GM19239 (cell line): Measurements from ENCODE around the gene GYS1.
A peak's percentile ranks its signal among the peaks of the same experiment; 100 is the strongest.
"Not testable (repeated sequence)": the region's sequence is repeated elsewhere in the genome, so short reads cannot be mapped to it uniquely, and the experiment has no call there.

Source experiments
- DNase-seq: peaks from one replicate; pipeline ENCODE4 v3.0.0; 2011; ENCODE audit warnings: low spot score; ENCODE audit not compliant: insufficient read length
- FAIRE-seq: peaks from 2 replicates; lab custom pipeline; 2011; peaks lifted over from hg19 to GRCh38; lab: Jason Lieb, UNC

The GYS1 gene

DNA sequence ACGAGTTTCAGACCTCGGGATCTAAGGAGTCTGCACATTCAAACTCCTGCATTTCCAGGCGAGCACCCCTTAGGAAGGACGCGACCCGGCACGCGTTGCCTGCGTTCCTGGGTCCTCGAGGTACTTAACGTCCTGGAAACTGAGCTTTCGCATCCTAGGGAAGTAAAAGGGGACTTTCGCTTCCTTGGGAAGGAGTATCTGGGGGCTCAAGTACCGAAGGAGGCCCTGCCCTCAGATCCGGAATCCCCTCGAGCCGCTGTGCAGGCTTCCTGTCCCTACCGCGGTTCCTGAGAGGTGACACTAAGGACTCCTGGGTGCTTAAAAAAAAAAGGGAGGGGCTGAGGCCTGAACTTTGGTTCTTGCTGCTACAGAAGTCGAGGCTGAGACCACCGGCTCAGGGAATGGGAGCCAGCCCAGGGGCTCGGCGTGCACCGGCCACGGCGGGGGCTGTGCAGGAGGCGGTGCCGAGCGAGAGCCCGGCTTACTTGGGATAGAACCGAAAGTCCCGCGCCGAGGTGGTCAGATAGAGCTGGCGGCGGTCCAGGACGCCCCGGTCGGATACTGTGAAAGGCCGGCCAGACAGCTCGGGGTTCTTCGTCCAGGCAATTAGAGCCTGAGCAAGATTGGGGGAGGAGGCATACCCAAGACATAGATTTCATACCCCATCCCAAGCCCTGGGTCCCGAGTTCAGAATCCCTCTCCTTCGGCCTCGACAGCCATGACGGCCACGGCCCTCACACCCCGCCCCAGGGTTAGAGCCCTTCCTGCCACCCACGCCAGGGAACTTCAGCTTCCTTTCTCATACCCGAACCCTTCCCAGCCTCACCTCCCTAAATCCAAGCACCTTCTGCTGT lies 25.5 kb upstream of the GYS1 start:
- peak; percentile 77 for FAIRE-seq
- not testable (repeated sequence) for DNase-seq

DNA sequence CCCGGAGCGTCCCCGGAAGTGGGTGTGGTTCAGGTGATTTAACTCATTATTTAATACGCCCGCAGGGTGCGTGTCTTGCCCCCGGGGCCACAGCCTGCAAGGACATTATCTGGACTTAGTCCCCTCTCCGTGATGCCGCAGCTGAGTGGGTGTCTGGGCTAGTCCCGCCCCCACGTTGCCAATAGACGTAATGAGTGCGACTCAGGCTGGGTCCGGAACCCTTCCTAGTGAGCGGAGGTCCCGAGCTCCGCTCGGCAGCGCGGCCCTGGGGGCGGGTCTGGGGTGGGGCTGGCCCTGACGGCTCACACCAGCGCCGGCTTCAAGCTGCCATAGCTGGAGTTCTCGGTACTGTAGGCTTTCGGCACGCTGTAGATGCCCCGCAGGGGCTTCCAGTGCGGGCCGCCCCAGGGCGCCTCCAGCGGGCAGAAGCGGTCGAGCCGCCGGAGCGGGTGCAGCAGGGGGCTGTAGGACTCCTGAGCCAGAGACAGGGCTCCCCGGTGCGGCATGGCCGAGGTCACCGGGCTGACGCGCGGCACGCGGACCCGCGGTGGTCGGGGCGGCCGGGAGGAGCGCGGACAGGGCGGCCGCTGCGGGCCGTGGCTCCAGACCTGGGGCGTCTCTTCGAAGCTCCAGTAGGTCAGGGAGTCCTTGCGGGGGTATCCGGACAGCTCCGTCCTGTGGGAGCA lies 24.7 kb upstream of the GYS1 start:
- peak; percentile 85 for DNase-seq
- FAIRE-seq, result no peak

DNA sequence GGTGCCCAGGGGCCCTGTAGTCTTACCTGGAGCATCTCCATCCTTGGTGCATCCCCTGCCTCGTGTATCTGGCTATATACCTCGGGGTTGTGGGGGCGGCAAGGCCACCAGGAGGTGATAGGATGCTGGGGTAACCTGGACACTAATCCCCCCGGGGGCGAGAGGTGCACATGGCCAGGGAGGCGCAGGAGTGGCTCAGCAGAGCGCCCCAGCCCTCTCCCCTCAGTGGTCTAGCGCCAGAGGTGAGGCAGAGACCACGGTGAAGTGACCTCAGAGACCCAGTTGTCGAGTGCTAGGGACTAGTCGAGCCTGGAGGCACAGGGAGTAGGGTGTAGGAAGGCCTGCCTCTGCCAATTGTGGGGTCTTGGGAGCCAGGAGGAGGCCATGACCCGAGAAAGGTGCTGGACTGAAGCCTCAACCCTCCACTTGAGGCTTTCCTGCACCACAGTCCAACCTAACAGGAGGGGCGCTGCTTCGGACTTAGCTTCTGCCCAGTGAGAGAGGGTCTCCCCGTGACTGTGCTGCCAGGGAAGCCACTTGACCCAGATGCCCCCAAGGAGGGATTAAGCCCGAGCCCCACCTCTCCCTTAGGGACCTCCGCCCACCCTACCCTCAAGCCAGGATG lies 24.0 kb upstream of the GYS1 start, which contains the start of gene LHB:
Gene LHB, minus strand, starts transcription at position 51 of the 625 bp plus-strand sequence. Its CDS starts 10 bp downstream, at position 41.
- DNase-seq (no peak), FAIRE-seq (no peak)

DNA sequence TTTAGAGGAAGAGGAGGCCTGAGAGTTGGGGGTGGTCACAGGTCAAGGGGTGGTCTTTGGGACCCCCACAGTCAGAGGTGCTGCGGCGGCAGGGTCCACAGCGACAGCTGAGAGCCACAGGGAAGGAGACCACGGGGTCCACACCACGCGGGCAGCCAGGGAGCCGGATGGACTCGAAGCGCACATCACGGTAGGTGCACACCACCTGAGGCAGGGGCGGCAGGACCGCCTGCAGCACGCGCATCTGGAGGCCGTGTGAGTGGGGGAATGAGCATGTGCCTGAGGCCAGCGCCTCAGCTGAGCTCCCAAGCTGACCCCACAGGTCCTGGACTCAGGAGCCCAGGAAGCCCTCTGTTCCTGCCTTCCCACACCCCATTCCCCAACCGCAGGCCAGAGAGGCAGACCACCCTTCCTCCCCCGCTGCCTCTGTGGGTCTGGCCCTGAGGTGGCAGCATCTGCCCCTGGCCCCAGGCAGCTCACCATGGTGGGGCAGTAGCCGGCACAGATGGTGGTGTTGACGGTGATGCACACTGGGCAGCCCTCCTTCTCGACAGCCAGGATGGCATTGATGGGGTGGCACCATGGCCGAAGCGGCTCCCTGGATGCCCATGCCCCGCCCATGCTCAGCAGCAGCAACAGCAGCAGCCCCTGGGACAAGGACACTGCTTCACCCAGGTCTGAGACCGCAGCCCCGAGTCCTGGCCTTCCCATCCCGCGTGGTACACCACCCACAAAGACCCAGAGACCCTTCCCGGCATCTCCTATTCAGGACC lies 23.1 kb upstream of the GYS1 start:
- FAIRE-seq (no peak), DNase-seq (no peak)

DNA sequence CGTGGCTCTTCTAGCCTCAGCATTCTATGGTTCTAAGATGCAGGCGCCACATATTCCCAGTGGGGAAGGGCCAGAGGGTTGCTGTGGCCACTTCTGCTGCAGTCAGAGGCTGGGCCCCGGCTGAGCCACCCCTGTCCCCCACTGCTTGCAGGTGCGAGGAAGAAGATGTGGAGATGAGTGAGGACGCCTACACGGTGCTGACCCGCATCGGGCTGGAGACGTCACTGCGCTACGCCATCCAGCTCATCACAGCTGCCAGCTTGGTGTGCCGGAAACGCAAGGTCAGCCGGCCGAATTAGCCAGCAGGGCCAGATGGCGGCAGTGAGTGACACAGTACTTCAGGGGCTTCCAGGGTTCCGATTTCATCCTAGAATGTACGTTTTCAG lies 21.8 kb upstream of the GYS1 start:
- FAIRE-seq, result no peak

DNA sequence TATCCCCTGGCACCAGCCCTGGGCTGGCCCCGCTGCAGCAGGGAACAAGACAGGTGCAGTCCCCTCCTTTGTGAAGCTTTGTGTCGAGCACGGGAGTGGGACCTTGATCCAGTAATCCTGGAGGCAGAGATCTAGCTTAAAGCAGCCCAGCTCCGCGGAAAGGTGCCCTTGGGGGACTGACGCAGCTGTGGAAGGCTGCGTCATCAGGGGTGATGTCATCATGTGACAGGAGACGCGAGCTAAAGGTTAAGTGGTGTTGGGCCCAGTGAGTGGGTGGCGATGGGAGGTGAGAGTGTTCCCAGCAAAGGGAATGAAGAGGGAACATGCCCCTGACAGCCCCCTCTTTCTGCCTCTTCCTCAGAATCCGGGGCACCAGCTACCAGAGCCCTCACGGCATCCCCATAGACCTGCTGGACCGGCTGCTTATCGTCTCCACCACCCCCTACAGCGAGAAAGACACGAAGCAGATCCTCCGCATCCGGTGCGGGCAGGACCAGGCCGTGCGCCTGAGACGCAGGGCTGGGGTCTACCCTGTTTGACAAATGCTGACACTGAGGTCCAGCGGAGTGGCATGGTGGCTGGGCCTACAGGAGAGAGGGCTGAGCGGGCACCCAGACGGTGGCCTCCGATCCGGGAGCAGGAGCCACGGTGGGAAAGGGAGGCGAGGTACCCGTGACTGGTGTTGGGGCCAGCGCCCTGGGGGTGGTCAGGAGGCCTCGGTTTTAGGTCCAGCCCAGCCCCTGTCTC lies 21.2 kb upstream of the GYS1 start:
- no peak for FAIRE-seq
- DNase-seq, result no peak

More for the DNA sequence above, 21.8 kb upstream of the GYS1 start:
- no peak for DNase-seq

DNA sequence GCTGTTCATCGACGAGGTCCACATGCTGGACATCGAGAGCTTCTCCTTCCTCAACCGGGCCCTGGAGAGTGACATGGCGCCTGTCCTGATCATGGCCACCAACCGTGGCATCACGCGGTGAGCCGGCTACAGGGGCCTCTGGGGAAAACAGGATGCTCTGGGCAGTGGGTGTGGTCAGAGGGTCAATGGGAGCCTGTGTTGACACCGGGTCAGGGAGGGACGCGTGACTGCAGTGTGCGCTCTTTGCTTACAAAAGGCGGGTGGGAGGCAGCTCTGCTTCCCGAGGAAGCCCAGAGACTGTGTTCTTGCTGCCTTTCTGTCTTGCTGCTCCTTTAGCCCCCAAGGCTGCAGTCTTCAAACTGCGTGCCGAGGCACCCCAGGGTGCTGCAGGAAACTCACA lies 18.1 kb upstream of the GYS1 start:
- FAIRE-seq (no peak), DNase-seq (no peak)

DNA sequence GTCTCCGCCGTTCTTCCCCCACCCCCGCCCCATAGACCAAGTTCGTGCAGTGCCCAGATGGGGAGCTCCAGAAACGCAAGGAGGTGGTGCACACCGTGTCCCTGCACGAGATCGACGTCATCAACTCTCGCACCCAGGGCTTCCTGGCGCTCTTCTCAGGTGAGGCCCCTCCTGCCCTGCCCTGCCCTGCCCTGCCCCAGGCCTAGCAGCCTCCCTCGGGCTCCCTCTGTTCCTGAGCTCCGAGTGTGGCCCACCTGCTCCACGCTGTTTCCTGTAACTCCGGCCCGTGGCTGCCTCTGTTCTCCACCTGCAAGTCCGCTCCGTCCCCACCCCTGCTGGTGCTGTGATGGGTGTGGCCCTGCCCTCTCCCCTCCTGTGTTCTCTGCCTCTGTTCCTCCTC lies 17.3 kb upstream of the GYS1 start:
- DNase-seq, result no peak
- FAIRE-seq, result no peak

DNA sequence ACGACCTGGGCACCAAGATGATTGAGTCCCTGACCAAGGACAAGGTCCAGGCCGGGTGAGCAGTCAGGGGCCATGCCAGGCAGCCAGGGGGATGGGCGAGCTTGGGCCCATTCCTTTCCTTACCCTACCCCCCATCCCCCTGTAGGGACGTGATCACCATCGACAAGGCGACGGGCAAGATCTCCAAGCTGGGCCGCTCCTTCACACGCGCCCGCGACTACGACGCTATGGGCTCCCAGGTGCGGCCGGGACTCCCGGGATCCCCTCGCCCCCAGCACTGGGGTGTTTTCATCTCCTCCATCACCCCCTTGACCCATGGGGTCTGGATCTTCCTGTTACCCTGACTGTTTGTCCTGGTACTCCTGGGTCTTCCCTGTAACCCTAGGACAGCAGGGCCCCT lies 16.7 kb upstream of the GYS1 start:
- FAIRE-seq, result no peak
- DNase-seq, result no peak

DNA sequence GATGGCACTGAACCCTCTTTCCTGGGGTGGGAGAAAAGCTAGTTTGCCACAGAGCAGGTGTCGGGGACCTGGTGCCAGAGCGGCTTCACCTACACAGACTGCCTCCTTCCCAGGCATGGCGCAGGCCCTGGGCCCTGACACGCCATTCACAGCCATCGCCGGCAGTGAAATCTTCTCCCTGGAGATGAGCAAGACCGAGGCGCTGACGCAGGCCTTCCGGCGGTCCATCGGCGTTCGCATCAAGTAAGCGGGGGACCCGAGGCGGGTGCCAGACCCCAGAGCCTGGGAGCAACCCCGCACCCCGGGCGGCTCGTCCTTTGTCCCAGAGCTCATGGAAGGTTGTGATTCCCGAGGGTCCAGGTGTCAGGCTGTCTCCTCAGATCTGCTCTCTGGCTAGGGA lies 13.8 kb upstream of the GYS1 start:
- FAIRE-seq (no peak), DNase-seq (no peak)

DNA sequence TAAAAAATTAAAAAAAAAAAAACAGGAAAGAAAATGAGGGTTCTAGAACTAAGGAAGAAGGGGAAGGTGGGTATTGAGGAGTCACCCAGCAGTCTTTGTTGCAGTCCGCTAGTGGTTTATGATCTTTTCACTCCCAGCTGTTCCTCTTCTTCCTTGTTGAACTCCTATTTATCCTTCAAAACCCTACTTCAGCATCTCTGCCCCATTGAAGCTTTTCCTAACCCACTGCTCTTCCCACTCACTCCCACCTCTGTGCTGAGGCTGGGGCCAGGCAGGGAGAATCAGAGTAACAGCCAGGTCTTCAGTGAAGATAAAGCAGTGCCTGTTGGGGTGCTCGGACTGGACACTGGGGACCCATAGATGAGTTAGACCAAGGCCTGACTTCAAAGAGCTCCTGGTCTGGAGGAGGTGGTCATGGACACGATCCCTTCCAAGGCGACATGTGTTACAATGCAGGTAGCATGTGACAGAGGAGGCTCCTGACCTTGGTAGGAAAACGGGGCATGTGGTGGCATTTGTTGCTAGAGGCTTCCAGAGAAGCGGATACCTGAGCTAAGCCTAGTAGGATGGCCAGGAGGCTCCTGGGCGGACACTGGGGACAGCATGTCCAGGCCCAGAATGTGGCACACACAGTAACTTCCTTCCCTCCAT lies 12.0 kb upstream of the GYS1 start:
- FAIRE-seq, result no peak

DNA sequence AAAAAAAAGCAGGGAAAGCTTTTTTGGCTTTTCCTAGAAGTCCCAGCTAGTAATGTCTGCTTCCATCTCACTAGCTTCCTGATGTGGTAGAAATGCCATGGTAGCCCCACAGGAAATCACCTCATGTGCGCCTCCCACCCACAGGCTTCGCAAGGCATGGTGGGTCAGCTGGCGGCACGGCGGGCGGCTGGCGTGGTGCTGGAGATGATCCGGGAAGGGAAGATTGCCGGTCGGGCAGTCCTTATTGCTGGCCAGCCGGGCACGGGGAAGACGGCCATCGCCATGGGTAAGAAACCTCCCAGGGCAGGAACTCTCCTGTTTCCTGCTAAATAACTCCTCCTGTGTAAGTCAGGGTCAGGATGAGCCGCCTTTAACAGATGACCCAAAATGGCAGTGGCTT lies 11.0 kb upstream of the GYS1 start:
- DNase-seq, result no peak
- no peak for FAIRE-seq

More for the DNA sequence above, 12.0 kb upstream of the GYS1 start:
- DNase-seq, result no peak

DNA sequence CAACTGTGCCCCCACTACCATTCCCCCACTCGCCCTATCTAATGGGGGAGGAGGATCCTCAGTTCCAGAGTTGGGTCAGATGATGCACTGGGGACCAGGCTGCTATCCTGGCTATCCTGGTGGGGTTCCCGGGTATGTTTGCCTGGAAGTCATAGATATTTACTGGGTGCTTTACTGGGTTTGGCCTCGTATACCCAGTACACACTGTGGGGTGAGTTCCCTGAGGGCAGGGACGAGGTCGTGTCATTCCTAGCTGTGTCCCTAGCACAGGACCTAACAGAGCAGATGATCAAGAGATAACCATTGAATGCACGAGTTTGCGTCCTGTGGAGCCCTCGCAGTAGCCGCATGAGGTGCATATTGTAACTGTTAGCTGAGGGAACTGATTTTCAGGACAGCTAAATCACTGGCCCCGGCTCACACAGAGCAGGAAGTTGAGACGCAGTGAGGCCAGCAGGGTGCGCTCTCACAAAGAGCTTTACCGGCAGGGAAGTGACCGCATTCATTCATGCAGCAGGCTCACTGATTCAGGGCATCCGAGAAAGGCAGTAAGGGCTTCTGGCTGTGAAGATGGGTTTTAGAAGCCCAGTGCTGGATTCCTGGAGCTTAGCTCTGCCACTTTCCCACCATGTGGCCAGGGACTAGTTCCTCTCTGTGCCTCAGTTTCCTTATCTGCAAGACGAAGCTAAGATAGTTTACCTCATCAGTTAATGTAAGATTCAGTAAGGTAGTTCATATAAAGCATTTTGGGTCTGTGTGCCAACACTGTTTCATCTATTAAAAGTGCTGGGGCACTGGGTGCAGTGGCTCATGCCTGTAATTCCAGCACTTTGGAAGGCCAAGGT lies 6.6 kb upstream of the GYS1 start:
- FAIRE-seq (peak; percentile 40), DNase-seq (no peak)

DNA sequence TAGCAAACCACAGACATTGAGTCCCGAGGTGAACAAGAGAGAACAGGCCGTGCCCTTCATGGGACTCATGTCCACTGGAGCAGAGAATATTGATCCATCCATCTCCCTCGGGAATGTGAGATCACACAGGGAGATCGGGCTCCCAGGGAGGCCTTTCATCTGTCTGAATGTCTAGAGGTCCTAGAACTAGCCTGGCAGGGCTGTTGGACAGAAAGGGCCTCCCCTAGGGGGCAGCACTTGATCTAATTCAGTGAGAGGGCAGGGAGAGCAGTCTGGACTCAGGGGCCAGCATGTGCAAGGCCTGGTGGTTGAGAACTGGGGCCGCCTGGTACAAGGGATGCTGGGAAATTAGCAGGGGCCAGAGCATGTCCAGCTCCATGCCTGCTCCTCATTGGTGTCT lies 4.9 kb upstream of the GYS1 start:
- FAIRE-seq, result no peak
- DNase-seq, result no peak

DNA sequence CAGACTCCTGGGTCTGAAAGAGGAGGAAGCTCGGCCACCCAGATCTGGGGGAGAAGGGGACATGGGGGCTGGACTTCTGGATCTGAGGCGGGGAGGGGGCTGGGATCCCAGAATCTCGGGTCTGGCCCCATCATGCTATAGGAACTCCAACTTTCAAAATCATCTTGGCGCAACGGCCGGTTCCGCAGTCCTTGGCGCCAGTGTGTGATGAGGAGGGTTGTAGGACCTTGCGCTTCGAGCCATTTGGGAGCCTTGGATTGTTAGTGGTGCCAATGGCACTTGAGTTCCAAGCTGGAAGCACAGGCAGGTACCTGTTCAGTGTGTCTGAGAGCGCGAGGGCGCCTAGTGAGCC lies 902 bp upstream of the GYS1 start:
- FAIRE-seq, result no peak
- DNase-seq, result no peak

DNA sequence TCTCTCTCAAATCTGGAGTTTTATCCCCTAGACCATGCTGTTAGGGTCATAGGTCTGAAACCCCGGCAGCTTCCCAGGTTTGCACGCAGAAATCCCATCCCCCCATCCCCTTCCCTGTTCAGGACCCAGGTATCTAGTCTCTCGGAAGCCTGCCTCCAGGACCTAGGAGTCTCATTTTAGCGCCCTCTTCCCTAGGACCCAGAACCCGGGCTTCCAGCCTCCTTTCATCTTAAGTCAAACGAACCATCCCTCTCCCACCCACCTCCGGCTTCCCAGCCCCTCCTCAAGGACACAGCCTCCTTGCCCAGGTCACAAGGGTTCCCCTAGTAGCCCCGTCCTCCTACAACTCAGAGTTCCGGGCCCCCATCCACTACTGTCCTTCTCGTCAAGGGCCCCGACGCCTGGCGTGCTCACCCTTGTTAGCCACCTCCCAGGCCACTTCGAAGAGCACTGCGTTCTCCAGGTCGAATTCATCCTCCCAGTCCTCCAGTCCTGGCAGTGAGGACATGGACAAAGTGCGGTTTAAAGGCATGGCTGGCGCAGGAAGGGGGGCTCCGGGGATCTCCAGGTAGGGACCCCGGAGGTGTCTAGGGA lies 431 bp downstream of the GYS1 start:
- FAIRE-seq, result peak; percentile 80

DNA sequence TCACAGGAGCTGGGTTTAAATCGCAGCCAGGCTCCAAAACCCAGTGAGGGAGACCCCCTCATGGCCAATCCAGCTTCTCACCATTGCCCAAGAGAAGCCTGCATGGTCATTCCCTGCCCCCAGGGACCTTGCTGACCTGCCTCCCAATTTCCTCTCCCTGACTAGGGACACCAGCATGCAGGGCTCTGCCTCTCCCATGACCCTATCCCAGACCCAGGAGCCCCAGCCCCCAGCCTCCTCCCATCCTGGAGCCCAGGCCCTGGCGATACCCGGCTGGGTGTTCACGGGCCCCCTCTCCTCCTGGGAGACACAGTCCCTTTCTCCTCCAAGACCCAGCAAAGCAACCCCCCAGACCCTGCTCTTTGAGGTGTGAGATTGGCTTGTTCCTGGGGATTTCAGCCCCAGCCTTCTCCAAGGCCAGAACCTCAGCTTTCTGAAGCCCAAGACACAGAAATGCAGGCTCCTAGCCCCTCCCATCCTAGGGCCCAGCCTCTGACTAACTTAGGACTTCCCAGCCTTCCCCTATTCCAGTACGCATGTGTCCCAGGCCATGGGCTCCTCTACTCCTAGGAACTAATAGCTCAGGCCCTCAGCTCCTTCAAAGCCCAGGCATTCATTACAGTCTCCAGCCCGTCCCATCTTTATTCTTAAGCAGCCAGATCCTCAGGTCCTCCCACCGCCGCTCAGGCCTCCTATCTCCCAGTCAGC lies 1.1 kb downstream of the GYS1 start:
- FAIRE-seq (peak; percentile 53), DNase-seq (no peak)

More for the DNA sequence above, 431 bp downstream of the GYS1 start:
- no peak for DNase-seq
